Neural cell (in vitro differentiated cells): ENCODE results near the gene RPS2. TPM values are rescaled to one million over a fixed set of nuclear protein-coding genes. Genes with fewer than 3 reads are reported as not detected.

ENCODE experiments used
- H2AFZ ChIP-seq: fragments of 200-600, 300-800 bp; sonication (generic), shearing (Covaris generic); 2 replicates; pipeline ENCODE4 v1.6.0; 2014; ENCODE audit warnings: low read depth, mild to moderate bottlenecking, antibody characterized with exemption, low read length, moderate library complexity
- H3F3A ChIP-seq: fragments of 200-600 bp; shearing (Covaris generic); 2 replicates; pipeline ENCODE4 v1.6.1; 2016; ENCODE audit warnings: mild to moderate bottlenecking, moderate library complexity, mixed read lengths, antibody characterized with exemption, low read length; ENCODE audit not compliant: insufficient read depth, poor library complexity, severe bottlenecking
- H3K27ac ChIP-seq: fragments of 200-600, 300-800 bp; sonication (generic), shearing (Covaris generic); 2 replicates; pipeline ENCODE4 v1.5.1; 2014; ENCODE audit warnings: mild to moderate bottlenecking, low read length, moderate library complexity
- H3K27me3 ChIP-seq: fragments of 300-800, 200-600 bp; sonication (generic), shearing (Covaris generic); 2 replicates; pipeline ENCODE4 v1.6.0; 2014; ENCODE audit warnings: mild to moderate bottlenecking, low read depth, low read length, moderate library complexity; ENCODE audit not compliant: insufficient read depth
- H3K36me3 ChIP-seq: fragments of 300-800, 200-600 bp; sonication (generic), shearing (Covaris generic); 2 replicates; pipeline ENCODE4 v1.5.1; 2014; ENCODE audit warnings: mild to moderate bottlenecking, antibody characterized with exemption, low read length, moderate library complexity; ENCODE audit not compliant: insufficient read depth
- H3K4me2 ChIP-seq: fragments of 300-800, 200-600 bp; sonication (generic), shearing (Covaris generic); 2 replicates; pipeline ENCODE4 v1.6.0; 2014; ENCODE audit warnings: mild to moderate bottlenecking, low read length
- H3K4me3 ChIP-seq: fragments of 300-800, 200-600 bp; sonication (generic), shearing (Covaris generic); 2 replicates; pipeline ENCODE4 v1.5.1; 2014; ENCODE audit warnings: mild to moderate bottlenecking, low read length, moderate library complexity
- H3K79me2 ChIP-seq: fragments of 200-600 bp; shearing (Covaris generic); replicated peaks from 2 replicates; pipeline ENCODE4 v1.6.0; 2014; ENCODE audit warnings: mild to moderate bottlenecking, low read length, moderate library complexity; ENCODE audit not compliant: insufficient read depth
- H3K9ac ChIP-seq: fragments of 300-800, 200-600 bp; sonication (generic), shearing (Covaris generic); 2 replicates; pipeline ENCODE4 v1.6.1; 2016; ENCODE audit warnings: mild to moderate bottlenecking, low read length, mixed read lengths
- H3K9me2 ChIP-seq: fragments of 200-600 bp; shearing (Covaris generic); 2 replicates; pipeline ENCODE4 v1.6.1; 2016; ENCODE audit warnings: mild to moderate bottlenecking, low read length, mixed read lengths; ENCODE audit not compliant: insufficient read depth
- H3K9me3 ChIP-seq: fragments of 200-600, 300-800 bp; sonication (generic), shearing (Covaris generic); 2 replicates; pipeline ENCODE4 v1.6.1; 2016; ENCODE audit warnings: mild to moderate bottlenecking, mixed run types, low read length, moderate library complexity, mixed read lengths
- H4K20me1 ChIP-seq: fragments of 200-600 bp; shearing (Covaris generic); 2 replicates; pipeline ENCODE4 v1.6.1; 2016; ENCODE audit warnings: mild to moderate bottlenecking, mixed run types; ENCODE audit not compliant: insufficient read depth
- EP300 ChIP-seq: fragments of 450-650 bp; conservative IDR thresholded peaks from 2 replicates; pipeline ENCODE4 v1.6.1; 2014; ENCODE audit warnings: antibody characterized with exemption, mild to moderate bottlenecking, moderate library complexity; ENCODE audit not compliant: poor library complexity, severe bottlenecking
- EZH2 ChIP-seq: fragments of 200-600, 300-800 bp; shearing (Covaris generic), sonication (generic); IDR thresholded peaks from 2 replicates; pipeline ENCODE4 v1.6.1; 2014; ENCODE audit warnings: antibody characterized with exemption, low read length, borderline replicate concordance, mild to moderate bottlenecking; ENCODE audit not compliant: insufficient read depth, poor library complexity, severe bottlenecking
- MXI1 ChIP-seq: fragments of 450-650 bp; conservative IDR thresholded peaks from 2 replicates; pipeline ENCODE4 v1.6.1; 2014; ENCODE audit warnings: antibody characterized with exemption, mild to moderate bottlenecking; ENCODE audit not compliant: poor library complexity, severe bottlenecking
- POLR2AphosphoS5 ChIP-seq: IDR thresholded peaks from 2 replicates; pipeline ENCODE4 v1.6.1; 2012
- RAD21 ChIP-seq: fragments of 450-650 bp; conservative IDR thresholded peaks from 2 replicates; pipeline ENCODE4 v1.6.1; 2014; ENCODE audit warnings: antibody characterized with exemption, mild to moderate bottlenecking, moderate library complexity
- REST ChIP-seq: IDR thresholded peaks from 2 replicates; pipeline ENCODE4 v1.6.1; 2012; ENCODE audit warnings: borderline replicate concordance
- SMC3 ChIP-seq: fragments of 450-650 bp; conservative IDR thresholded peaks from 2 replicates; pipeline ENCODE4 v1.6.1; 2014; ENCODE audit warnings: antibody characterized with exemption, mild to moderate bottlenecking, moderate library complexity; ENCODE audit not compliant: poor library complexity
- TAF1 ChIP-seq: IDR thresholded peaks from 2 replicates; pipeline ENCODE4 v1.6.1; 2012; ENCODE audit warnings: low read depth
- polyA plus RNA-seq: library from polyadenylated mRNA; depleted of rRNA; stranded (reverse); fragments of >200 nt; gene quantifications from 2 replicates; pipeline ENCODE4 v1.2.3, GENCODE V29; 2014
- TF ChIP-seq, protein P1 (sequence below): fragments of 450-650 bp; IDR thresholded peaks from 2 replicates; pipeline ENCODE4 v1.5.1; 2014; ENCODE audit warnings: antibody characterized with exemption, mild to moderate bottlenecking, moderate library complexity; ENCODE audit not compliant: poor library complexity, severe bottlenecking

Gene RPS2
- polyA plus RNA-seq, 1 donor from 2014 or later, result 1,393 TPM

DNA sequence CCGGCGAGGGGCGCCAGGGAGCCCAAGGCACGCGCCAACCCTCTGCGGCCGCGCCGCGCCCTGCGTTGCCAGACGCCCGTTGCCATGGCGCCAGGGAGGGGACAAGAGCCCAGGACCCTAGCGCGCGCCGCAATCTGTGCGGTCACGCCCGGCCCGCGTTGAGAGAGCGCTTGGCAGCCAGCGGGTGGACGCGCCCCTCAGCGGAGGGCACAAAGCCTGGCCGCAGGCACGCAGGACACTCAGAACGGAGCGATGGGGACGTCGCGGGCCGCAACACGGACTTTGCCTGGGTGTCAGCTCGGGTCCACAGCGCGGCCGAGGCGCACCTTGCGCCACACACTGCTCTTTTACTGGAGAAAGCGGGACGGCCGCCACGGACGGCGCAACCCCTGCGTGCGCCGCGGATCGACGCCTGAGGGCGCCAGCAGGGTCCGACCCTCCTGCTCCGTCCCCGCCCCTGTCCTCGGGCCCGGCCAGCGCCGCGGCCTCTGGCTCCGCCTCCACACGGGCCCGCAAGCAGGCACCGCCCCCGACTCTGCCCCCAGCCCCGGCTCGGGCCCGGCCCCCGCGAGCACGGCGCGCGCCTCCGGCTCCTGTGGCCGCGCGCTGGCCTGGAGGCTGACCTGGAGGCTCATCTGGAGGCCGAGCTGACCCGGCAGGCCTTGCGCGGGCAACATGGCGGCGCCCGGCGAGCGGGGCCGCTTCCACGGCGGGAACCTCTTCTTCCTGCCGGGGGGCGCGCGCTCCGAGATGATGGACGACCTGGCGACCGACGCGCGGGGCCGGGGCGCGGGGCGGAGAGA lies 19.1 kb upstream of the RPS2 start, which contains the start of gene GFER:
GFER (plus strand) TSS at position 650 of the 803 bp plus-strand sequence; CDS start at position 676, 26 bp downstream.
- H3K9me2 ChIP-seq, result no peaks in the 10 kb centered on the region
- H3K27me3 ChIP-seq, result peaks cover 23% of the 10 kb centered on the region
- no peaks in the 10 kb centered on the region for H3K36me3 ChIP-seq
- no peaks in the 10 kb centered on the region for H4K20me1 ChIP-seq
- H2AFZ ChIP-seq, result peak within 1 kb of the TSS; percentile 76
- H3K9me3 ChIP-seq, result no peaks in the 10 kb centered on the region
- H3K4me2 ChIP-seq, result peak within 1 kb of the TSS; percentile 97
- H3F3A ChIP-seq, result no peaks in the 10 kb centered on the region
- H3K9ac ChIP-seq, result peak within 1 kb of the TSS; percentile 94
- TF ChIP-seq RAD21 (peak; percentile 45), SMC3 (peak; percentile 55), POLR2AphosphoS5 (peak; percentile 62), TAF1 (no peak), EP300 (peak; percentile 33), REST (peak; percentile 50), MXI1 (peak; percentile 69), EZH2 (no peak)
- TF ChIP-seq, protein P1, sequence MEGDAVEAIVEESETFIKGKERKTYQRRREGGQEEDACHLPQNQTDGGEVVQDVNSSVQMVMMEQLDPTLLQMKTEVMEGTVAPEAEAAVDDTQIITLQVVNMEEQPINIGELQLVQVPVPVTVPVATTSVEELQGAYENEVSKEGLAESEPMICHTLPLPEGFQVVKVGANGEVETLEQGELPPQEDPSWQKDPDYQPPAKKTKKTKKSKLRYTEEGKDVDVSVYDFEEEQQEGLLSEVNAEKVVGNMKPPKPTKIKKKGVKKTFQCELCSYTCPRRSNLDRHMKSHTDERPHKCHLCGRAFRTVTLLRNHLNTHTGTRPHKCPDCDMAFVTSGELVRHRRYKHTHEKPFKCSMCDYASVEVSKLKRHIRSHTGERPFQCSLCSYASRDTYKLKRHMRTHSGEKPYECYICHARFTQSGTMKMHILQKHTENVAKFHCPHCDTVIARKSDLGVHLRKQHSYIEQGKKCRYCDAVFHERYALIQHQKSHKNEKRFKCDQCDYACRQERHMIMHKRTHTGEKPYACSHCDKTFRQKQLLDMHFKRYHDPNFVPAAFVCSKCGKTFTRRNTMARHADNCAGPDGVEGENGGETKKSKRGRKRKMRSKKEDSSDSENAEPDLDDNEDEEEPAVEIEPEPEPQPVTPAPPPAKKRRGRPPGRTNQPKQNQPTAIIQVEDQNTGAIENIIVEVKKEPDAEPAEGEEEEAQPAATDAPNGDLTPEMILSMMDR, result peak; percentile 81
- peak within 1 kb of the TSS; percentile 99 for H3K4me3 ChIP-seq
- no peaks in the 10 kb centered on the region for H3K79me2 ChIP-seq
- H3K27ac ChIP-seq, result peak within 1 kb of the TSS; percentile 86

DNA sequence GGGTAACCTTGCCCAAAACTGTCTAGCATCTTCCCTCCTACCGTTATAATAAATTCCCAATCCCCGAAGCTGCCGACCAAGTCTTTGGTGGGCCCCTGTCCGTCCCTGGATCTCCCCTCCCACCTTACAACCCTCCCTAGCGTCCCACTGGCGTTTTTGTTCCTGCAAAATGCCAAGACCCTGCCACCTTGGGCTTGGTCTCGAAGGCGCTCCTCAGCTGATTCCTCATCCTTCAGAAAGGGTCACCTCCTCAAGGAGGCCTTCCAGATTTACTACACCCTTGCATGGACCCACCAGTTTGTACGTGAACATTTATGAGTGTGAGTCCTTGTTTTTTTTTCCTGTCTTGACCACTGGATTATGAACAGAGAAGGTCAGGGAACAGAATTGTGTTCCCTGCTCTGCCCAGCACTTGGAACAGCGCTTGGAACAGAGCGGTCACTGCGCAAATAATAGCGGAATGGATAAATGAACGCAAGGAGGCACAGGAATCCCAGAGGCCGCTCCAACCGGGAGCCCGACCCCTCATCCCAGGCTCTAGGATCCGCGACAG lies 18.4 kb upstream of the RPS2 start:
- Histone ChIP-seq H3K27ac (peak overlapping the region; percentile 86), H2AFZ (peak overlapping the region; percentile 76), H3F3A (no peaks in the 10 kb centered on the region), H3K27me3 (peaks cover 29% of the 10 kb centered on the region), H3K36me3 (no peaks in the 10 kb centered on the region), H3K9me3 (no peaks in the 10 kb centered on the region), H3K4me3 (peak overlapping the region; percentile 99), H3K9me2 (no peaks in the 10 kb centered on the region), H3K9ac (peak overlapping the region; percentile 94), H4K20me1 (no peaks in the 10 kb centered on the region), H3K79me2 (no peaks in the 10 kb centered on the region), H3K4me2 (peak overlapping the region; percentile 51)
- TF ChIP-seq EZH2 (no peak), SMC3 (peak; percentile 68)
